Prostate gland (tissue), 2 donors: ENCODE measurements around the gene CCDC63. TPM values are rescaled to one million over a fixed set of nuclear protein-coding genes. Genes with fewer than 3 reads are reported as not detected.

Experiments
- DNase-seq: peaks from one replicate; pipeline ENCODE4 v3.0.0-alpha.2; 2019; ENCODE audit warnings: low spot score
- H3K27ac ChIP-seq, 2 donors: fragments of 200-600 bp; sonication (generic); 2 replicates each; pipeline ENCODE4 v1.5.1; 2017 to 2019
- H3K27me3 ChIP-seq: fragments of 200-600 bp; sonication (generic); replicated peaks from 2 replicates; pipeline ENCODE4 v1.5.1; 2019; ENCODE audit not compliant: insufficient read depth
- H3K36me3 ChIP-seq, 2 donors: fragments of 200-600 bp; sonication (generic); 1 replicate in 1 of 2; 2 replicates in 1 of 2; pipeline versions ENCODE4 v1.5.1 to v1.8.1; 2017 to 2019
- H3K4me1 ChIP-seq: fragments of 200-600 bp; sonication (generic); replicated peaks from 2 replicates; pipeline ENCODE4 v1.5.1; 2019
- H3K4me3 ChIP-seq, 2 donors: fragments of 200-600 bp; sonication (generic); 2 replicates each; pipeline ENCODE4 v1.5.1; 2017 to 2019
- H3K9me3 ChIP-seq: fragments of 200-600 bp; sonication (generic); 2 replicates; pipeline ENCODE4 v1.5.1; 2017
- CTCF ChIP-seq, 4 experiments: fragments of 200-600 bp in 2 of 4; fragments of 450-650 bp in 2 of 4; sonication (generic) in 2 of 4; IDR thresholded peaks; 1 replicate in 3 of 4; 2 replicates in 1 of 4; pipeline ENCODE4 v1.5.1; 2016 to 2019; ENCODE audit warnings: antibody characterized with exemption in 4 of 4, mild to moderate bottlenecking in 2 of 4, moderate library complexity in 2 of 4
- POLR2A ChIP-seq: fragments of 450-650 bp; IDR thresholded peaks from one replicate; pipeline ENCODE4 v1.6.1; 2016; ENCODE audit warnings: antibody characterized with exemption, mild to moderate bottlenecking
- POLR2AphosphoS5 ChIP-seq: sonication (generic); formaldehyde crosslinking; IDR thresholded peaks from one replicate; pipeline ENCODE4 v1.6.1; 2017; ENCODE audit warnings: antibody characterized with exemption
- WGBS: methylation state at CpG from one replicate; pipeline ENCODE4 v1.1.5; 2018; 5-methylcytosine and 5-hydroxymethylcytosine counted together
- intact Hi-C: fragments of 100-400 bp; cut with DNase I; formaldehyde crosslinking; loops from one replicate; pipeline ENCODE4 v1.14.2; 2022
- total RNA-seq, 2 donors: library from RNA; depleted of rRNA; stranded (reverse); fragments of >200 nt; gene quantifications; one replicate each; pipeline ENCODE4 v1.1.0, GENCODE V29; 2016

CCDC63 gene
- total RNA-seq, 2 donors from 2014 or later = 1.2 TPM; not detected in 1

GRCh38 chr12:110906516-110906915, 59.7 kb downstream of the CCDC63 start:
- Histone ChIP-seq H3K27ac (no peak overlapping the region), H3K9me3 (no peaks in the 10 kb centered on the region), H3K4me3 (no peak overlapping the region), H3K36me3 (no peaks in the 10 kb centered on the region), H3K27me3 (no peaks in the 10 kb centered on the region), H3K4me1 (no peaks in the 10 kb centered on the region)
- intact Hi-C loops = no loop called here
- TF ChIP-seq CTCF (IDR thresholded peaks at IDR 0.05) (no peak), POLR2AphosphoS5 (no peak), POLR2A (no peak)
- 77% methylated on average over 5 of the region's 5 CpGs for WGBS
- DNase-seq = no peak

GRCh38 chr12:110906985-110907384, 60.2 kb downstream of the CCDC63 start:
- 77% methylated on average over 4 of the region's 4 CpGs for WGBS
- DNase-seq = no peak
- intact Hi-C loops = no loop called here
- H3K4me1 ChIP-seq = no peaks in the 10 kb centered on the region
- no peaks in the 10 kb centered on the region for H3K27me3 ChIP-seq
- no peaks in the 10 kb centered on the region for H3K36me3 ChIP-seq
- no peaks in the 10 kb centered on the region for H3K9me3 ChIP-seq
- no peak overlapping the region for H3K4me3 ChIP-seq
- TF ChIP-seq POLR2A = no peak
- no peak for TF ChIP-seq POLR2AphosphoS5
- no peak for TF ChIP-seq CTCF (IDR thresholded peaks at IDR 0.05)
- H3K27ac ChIP-seq = no peak overlapping the region

- H3K9me3 ChIP-seq = no peaks in the 10 kb centered on the region
- intact Hi-C loops = no loop called here
- no peaks in the 10 kb centered on the region for H3K36me3 ChIP-seq
- 57% methylated on average over 8 of the region's 8 CpGs for WGBS
- no peak overlapping the region for H3K27ac ChIP-seq
- no peak for TF ChIP-seq CTCF (IDR thresholded peaks at IDR 0.05)
- no peak for TF ChIP-seq POLR2AphosphoS5
- no peak for TF ChIP-seq POLR2A
- H3K27me3 ChIP-seq = no peaks in the 10 kb centered on the region
- no peak overlapping the region for H3K4me3 ChIP-seq
- no peaks in the 10 kb centered on the region for H3K4me1 ChIP-seq
- DNase-seq = no peak
These were observed 60.8 kb downstream of the CCDC63 start for GRCh38 chr12:110907583-110907982.

- no peaks in the 10 kb centered on the region for H3K36me3 ChIP-seq
- H3K27me3 ChIP-seq = no peaks in the 10 kb centered on the region
- no peak overlapping the region for H3K27ac ChIP-seq
- TF ChIP-seq CTCF (IDR thresholded peaks at IDR 0.05) = no peak
- TF ChIP-seq POLR2AphosphoS5 = no peak
- no peak for TF ChIP-seq POLR2A
- no peaks in the 10 kb centered on the region for H3K4me1 ChIP-seq
- no peaks in the 10 kb centered on the region for H3K9me3 ChIP-seq
- intact Hi-C loops = no loop called here
- WGBS = 63% methylated on average over 14 of the region's 14 CpGs
- no peak for DNase-seq
- no peak overlapping the region for H3K4me3 ChIP-seq
These were observed 61.8 kb downstream of the CCDC63 start for GRCh38 chr12:110908377-110909152.

GRCh38 chr12:110912263-110912662, 65.5 kb downstream of the CCDC63 start:
- no peaks in the 10 kb centered on the region for H3K36me3 ChIP-seq
- H3K4me1 ChIP-seq = no peaks in the 10 kb centered on the region
- WGBS = 84% methylated on average over 6 of the region's 6 CpGs
- DNase-seq = no peak
- H3K27ac ChIP-seq = no peak overlapping the region
- TF ChIP-seq CTCF (IDR thresholded peaks at IDR 0.05) (no peak), POLR2AphosphoS5 (no peak), POLR2A (no peak)
- H3K27me3 ChIP-seq = no peaks in the 10 kb centered on the region
- no peaks in the 10 kb centered on the region for H3K9me3 ChIP-seq
- intact Hi-C loops = no loop called here
- no peak overlapping the region for H3K4me3 ChIP-seq
